Stimulated activated CD4-positive, alpha-beta T cell treated with anti-CD3 and anti-CD28 coated beads, Interleukin-1b, Interleukin-23, amount 100 ng/mL, for 1 hour (primary cell): ENCODE results near the gene SLC2A4RG.

Experiments used
- DNase-seq, 2 donors: peaks; one replicate each; pipeline ENCODE4 v3.0.0-alpha.2; 2020; ENCODE audit warnings: low read depth in 2 of 2

SLC2A4RG gene

DNA sequence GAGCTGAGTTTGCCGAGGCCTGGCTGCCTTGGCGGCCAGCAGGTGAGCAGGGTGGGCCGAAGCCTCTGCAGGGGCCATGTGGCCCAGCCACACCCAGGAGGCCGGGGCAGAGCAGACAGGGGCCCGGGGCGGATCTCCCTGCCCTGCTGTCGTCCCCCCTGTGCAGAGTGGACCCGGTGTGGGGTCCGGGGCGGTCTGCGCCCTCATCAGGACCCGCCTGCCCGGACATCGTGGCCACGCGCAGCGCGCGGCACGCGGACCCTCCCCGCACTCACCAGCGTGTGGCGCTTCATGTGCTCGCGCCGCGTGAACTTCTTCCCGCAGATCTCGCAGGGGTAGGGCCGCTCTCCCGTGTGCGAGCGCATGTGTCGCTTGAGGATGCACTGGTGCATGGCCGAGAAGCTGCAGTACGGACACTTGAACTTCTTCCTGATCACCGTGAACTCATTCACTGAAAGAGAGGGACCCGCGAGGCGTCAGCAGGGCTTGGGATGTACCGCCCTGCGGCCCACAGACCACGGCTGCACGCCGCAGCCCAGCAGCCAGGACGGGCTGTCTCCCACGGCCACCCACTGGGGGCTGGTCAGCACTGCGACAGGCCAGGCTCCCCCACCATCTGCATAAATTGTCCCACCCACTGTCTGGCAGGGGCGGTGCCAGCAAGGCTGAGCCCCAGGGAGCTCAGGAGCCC, 13.0 kb downstream of the SLC2A4RG start:
- DNase-seq = no peak

- no peak for DNase-seq
Measured at GRCh38 chr20:63753381-63753780, 13.8 kb downstream of the SLC2A4RG start.

DNA sequence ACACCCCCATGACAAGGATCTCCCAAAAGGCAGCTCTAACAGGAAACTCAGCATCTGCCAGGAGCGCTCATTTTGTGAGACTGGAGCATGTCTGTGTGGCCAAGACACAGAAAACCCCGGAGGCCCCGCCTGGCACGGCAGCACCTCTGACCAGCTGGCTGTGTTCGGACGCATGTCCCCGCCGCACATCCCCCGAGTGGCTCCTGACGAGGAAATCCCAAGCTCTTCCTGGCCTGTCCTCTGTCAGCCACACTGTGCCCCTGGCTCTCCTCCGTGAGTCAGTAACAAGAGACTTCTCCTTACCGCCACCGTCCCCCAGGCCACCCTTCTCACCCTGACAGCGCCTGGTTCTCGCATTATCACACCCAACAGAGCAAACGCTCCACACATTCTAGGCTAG, 14.4 kb downstream of the SLC2A4RG start:
- DNase-seq = no peak

DNA sequence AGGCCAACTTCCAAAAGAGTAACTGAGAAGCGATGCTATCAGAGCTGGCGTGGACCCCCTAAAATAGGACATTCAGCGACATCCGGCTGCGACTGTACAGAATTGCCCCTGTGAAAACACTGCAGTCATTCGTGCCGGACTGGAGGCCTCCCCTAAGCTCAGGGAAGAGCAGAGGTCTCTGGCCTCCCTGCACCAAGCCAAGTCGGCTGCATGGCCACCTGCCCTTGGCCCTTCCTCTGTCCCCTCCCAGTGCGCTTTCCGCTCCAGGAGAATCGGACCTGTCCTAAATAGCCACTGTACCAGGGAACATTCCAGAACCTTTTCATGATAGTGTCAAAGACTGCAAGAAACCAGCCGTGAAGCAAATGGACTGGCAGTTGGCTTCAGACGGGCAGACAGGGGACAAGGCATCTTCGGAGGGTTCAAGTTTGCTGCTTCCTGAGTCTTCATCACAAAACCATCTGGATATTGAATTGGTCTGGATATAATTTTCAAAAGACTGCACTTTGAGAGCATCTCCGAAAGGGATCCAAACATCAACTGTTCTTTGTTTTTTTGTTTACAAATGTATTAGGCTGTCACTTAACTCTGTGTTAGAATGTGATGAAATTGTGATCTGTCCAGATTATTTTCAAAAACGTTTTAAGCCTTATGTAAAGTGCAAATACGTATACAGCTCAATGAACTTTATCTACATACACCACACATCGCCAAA, 16.5 kb downstream of the SLC2A4RG start:
- no peak for DNase-seq

GRCh38 chr20:63756648-63756991, 17.0 kb downstream of the SLC2A4RG start:
- DNase-seq = no peak

DNA sequence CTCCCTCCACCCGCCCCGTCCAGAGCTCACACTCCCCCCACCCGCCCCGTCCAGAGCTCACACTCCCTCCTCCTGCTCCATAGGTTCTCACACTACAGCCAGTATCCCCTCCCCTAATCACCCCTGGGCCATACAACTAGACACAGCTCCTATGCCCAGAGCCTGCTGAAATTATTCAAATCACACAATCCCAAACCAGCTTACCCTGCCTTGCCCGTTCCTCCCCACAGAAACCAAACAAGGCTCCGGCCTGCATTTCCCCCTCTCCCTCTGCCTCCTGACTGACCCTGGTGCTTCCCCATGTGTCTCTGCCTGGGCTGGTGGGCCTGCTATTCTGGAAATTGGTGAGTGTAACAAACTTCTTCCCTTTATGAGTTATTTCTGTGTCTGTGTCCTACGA, 18.6 kb downstream of the SLC2A4RG start:
- no peak for DNase-seq

GRCh38 chr20:63759377-63759901, 19.9 kb downstream of the SLC2A4RG start:
- no peak for DNase-seq

- no peak for DNase-seq
Measured at GRCh38 chr20:63765082-63765873, 25.7 kb downstream of the SLC2A4RG start.

- no peak for DNase-seq
Measured at GRCh38 chr20:63765902-63766301, 26.3 kb downstream of the SLC2A4RG start.

DNA sequence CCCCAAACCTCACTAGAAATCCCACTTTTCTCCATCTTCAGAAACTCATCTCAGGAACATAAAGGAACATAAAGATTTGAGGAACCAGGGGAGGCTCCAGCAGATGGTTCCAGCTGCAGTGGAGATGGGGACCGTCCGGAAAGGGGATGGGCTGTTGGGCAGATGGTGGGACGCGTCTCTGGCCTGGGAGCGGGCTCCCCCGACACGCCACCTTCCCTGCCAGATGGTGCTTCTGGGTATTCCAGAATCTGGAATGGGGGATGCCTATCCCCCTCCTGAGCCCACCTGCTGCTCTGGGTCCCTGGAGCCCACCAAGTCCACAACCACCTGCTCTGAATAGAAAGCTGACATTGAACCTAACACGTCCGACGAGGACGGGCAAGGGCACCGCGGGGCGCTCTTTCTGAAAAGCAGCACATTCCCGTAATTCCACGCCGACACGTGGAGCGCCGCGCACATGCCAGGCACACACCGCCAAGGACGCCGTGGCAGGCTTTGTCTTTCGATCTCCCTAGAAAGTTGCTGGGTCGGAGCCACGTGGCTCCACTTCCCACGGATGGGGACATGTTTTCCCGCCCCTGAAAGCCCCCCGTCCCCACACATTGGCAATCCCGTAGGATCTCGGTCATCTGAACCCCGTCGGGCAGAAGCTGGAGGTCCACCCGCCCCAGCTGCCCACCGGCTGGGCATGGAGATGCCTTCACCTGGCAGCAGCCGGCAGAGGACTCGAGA, 27.3 kb downstream of the SLC2A4RG start:
- no peak for DNase-seq

DNA sequence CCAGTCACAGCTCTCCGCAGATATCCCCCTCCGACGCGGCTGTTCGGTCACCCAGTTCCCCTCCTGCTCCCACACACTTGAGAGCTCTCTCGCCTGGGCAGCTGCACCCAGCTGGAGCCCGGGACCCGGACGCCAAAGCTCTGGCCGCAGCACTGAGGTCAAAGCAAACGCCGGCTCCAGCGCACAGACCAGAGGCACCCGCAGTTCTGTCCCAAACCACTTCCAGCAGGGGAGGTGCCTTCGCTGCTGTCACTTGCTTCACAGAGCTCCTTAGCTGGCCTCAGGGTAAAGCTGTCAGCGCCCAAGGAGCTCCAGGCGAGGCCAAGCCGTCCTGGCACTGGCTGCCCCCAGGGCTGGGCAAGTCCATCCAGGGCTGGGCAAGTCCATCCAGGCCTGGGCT, 27.9 kb downstream of the SLC2A4RG start:
- DNase-seq = no peak

GRCh38 chr20:63767886-63768285, 28.3 kb downstream of the SLC2A4RG start:
- no peak for DNase-seq

DNA sequence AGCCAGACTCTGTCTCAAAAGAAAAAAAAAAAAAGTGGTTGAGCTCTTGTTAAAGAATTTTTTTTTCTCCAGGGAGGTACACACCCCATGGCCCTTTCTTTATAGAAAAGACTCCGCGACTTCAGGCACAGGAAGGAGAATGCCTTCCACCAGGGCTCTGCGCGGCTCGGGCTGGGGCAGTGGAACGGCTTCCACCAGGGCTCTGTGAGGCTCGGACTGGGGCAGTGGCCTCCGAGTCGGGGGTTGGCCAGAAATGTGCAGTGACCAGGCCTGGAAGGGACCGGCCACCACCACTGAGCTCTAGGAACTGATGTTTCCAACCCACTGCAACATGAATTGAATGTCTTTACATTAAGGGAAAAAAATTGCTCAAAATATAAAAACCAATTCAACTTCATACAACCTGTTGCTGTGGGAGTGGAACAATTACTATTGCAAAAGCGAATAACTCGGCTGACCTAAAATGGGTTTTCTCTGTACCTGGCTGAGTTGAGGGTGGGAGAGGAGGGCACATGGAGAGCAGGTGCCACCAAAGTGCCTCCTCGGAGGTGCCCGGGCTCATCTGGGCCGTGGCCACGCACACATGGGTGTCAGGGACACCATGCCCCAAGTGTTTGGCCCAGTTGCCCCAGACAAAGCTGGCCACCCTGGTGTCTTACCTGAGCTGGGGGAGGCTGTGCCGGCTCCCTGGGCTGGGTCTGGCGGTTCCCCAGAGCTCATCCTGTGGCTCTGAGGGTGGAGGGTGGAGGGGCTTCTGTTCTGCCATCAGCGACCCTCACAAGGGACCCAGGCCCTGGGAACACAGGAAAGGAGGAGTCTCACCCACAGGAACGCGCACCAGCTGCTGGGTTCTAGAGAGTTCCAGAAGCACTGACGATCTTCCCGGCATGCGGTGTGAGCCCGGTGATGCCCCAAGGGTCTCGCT, 29.3 kb downstream of the SLC2A4RG start:
- DNase-seq = no peak

- DNase-seq = no peak
Measured at GRCh38 chr20:63769891-63770474, 30.4 kb downstream of the SLC2A4RG start.

- DNase-seq = no peak
Measured at GRCh38 chr20:63771046-63771707, 31.6 kb downstream of the SLC2A4RG start.

- no peak for DNase-seq
Measured at GRCh38 chr20:63772781-63773518, 33.4 kb downstream of the SLC2A4RG start.

GRCh38 chr20:63773571-63774241, 34.1 kb downstream of the SLC2A4RG start:
- no peak for DNase-seq

DNA sequence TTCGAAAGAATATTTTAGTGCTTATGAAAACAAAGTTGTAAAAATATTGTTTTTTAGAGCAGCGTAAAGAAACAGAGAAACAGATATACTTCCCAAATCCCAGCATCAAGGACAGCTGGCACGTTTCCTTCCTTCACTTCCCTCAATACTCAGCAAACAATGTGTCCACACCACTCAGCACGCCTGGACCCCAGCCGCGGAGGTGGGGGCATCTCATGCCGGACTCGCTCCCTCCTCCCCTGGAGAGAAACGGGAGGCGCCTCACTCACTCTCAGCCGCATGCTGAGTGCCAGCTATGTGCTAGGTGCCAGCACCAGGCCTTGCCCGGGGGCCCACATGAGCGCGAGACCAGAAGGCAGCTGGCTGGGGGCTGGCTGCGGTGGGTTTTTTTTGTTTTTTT, 34.7 kb downstream of the SLC2A4RG start:
- DNase-seq = no peak
